GM12878 (cell line): ENCODE results near the gene RARRES2.

Source experiments
- CTCF ChIP-seq, 3 experiments: IDR thresholded peaks in 2 of 3; conservative IDR thresholded peaks in 1 of 3; 2 replicates each; pipeline ENCODE4 v1.5.1; 2011; ENCODE audit warnings: low read depth in 3 of 3, low read length in 3 of 3, mild to moderate bottlenecking in 3 of 3, control low read depth in 2 of 3, moderate library complexity in 2 of 3, inconsistent platforms in 1 of 3, mixed read lengths in 1 of 3; ENCODE audit not compliant: control insufficient read depth in 2 of 3, insufficient read depth in 1 of 3; ENCODE audit errors: extremely low read depth in 1 of 3
- EGR1 ChIP-seq, 2 experiments: IDR thresholded peaks; 1 replicate in 1 of 2; 2 replicates in 1 of 2; pipeline ENCODE4 v1.6.1; 2011 to 2012; ENCODE audit warnings: low read depth in 2 of 2, low read length in 2 of 2, borderline replicate concordance in 1 of 2, mild to moderate bottlenecking in 1 of 2, moderate library complexity in 1 of 2

- TF ChIP-seq EGR1 (IDR thresholded peaks at IDR 0.05; ENCODE audit: borderline replicate concordance in 1 of 2, low read depth in 2 of 2, low read length in 2 of 2) (peak in 1 of 2 experiments; percentile 57; a peak in 1 of 3 replicates), CTCF (IDR thresholded peaks at IDR 0.05 in 2 of 3, conservative IDR thresholded peaks at IDR 0.05 in 1 of 3; ENCODE audit: control insufficient read depth in 2 of 3, extremely low read depth in 1 of 3, insufficient read depth in 1 of 3, low read depth in 3 of 3, low read length in 3 of 3) (no peak)
Measured at GRCh38 chr7:150378853-150379440, 37.5 kb upstream of the RARRES2 start, which contains the start of gene ZNF775.
